GM18951 (cell line): Measurements from ENCODE around the gene RAB13.

Source experiments
- POLR2A ChIP-seq: IDR thresholded peaks from 4 replicates; pipeline ENCODE4 v1.6.1; 2011; ENCODE audit warnings: mild to moderate bottlenecking; ENCODE audit not compliant: insufficient read length, insufficient read depth; ENCODE audit errors: extremely low read depth
- in situ Hi-C: fragments of 300-500 bp; cut with MboI; formaldehyde crosslinking; loops from one replicate; pipeline ENCODE4 v1.12.0; 2022; ENCODE audit warnings: low sequenced_read_pairs, mixed read lengths, inconsistent platforms; ENCODE audit not compliant: unreplicated experiment

The RAB13 gene

DNA sequence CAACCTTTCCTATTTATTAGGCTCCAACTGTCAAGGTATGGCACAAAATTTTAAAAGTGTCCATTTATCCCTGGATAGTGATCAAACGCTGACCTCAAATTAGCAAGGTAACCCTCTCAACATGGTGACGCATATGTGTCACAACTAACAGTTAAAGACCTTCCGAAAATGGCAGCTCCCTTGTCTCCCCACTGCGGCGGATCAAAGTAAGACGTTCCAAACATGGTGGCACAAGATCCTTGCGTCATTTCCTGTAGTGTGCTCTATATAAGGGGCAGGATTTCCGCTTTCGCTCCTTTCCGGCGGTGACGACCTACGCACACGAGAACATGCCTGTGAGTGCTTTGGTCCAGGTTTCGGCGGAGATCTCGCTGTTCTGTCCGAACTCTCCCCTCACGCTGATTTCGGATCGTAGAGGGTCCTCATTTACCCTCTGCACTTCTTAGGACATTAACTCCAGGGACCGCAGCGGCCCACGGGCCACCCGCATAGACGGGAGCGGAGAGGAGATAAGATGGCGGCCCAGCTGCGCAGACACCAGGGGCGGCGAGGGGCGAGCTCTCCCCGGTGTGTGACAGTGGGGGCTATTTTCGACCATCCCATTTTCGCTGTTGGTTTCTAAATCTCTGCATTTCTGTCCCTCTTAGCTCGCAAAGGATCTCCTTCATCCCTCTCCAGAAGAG, 4.5 kb upstream of the RAB13 start, which contains the start of gene RPS27:
Gene RPS27, plus strand, starts transcription at position 295 of the 683 bp plus-strand sequence. Its CDS starts 35 bp downstream, at position 330.
- in situ Hi-C loops: loop anchor here (25.0 kb wide), 1 partner anchor 478 kb away; no protein-coding TSS in a partner anchor
- TF ChIP-seq POLR2A: peak; percentile 100

DNA sequence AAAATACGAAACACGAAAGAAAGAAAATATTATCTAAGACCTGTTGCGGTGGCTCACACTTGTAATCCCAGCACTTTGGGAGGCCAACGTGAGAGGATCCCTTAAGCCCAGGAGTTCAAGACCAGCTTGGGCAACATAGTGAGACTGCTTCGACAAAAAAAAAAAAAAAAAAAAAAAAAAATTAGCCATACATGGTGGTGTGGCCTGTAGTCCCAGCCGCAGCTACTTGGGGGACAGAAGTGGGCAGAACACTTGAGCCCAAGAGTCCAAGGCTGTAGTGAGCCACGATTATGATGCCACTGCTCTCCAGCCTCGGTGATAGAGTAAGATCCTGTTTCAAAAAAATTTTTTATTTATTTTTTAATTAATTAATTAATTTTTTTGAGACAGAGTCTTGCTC, 1.5 kb upstream of the RAB13 start:
- in situ Hi-C loops: loop anchor here (10.0 to 25.0 kb wide), 4 partner anchors 163 to 475 kb away; partner anchors contain the start of genes ILF2 and NPR1
- TF ChIP-seq POLR2A: no peak

DNA sequence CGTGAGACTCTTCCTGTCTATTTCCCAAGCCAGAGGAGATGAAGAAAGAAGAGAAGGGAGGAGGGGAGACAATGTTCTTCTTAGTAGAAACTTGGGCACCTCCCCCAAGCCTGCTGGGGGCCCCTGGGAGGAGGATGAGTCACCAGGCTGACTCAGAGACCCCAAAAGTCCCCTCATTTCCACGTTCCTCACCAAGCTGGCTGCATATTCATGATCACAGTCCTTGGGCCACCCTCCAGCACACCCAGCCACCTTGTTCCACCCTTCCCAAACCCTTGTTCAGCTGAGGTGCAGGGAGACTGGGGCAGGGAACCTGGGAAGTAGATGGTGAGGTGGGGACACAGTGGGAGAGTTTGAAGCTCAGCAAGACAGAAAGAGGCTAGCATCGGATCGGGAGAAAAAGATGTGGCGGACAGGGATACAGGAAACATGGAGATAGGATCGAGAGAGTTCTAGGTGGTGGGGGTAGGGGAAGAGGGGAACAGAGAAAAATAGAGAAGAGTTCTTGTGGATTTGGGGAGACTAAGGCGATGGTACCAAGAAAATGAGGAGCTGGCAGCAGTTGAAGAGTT, 712 bp downstream of the RAB13 start:
- TF ChIP-seq POLR2A: no peak
- in situ Hi-C loops: loop anchor here (10.0 to 25.0 kb wide), 4 partner anchors 161 to 473 kb away; partner anchors contain the start of genes ILF2 and NPR1

DNA sequence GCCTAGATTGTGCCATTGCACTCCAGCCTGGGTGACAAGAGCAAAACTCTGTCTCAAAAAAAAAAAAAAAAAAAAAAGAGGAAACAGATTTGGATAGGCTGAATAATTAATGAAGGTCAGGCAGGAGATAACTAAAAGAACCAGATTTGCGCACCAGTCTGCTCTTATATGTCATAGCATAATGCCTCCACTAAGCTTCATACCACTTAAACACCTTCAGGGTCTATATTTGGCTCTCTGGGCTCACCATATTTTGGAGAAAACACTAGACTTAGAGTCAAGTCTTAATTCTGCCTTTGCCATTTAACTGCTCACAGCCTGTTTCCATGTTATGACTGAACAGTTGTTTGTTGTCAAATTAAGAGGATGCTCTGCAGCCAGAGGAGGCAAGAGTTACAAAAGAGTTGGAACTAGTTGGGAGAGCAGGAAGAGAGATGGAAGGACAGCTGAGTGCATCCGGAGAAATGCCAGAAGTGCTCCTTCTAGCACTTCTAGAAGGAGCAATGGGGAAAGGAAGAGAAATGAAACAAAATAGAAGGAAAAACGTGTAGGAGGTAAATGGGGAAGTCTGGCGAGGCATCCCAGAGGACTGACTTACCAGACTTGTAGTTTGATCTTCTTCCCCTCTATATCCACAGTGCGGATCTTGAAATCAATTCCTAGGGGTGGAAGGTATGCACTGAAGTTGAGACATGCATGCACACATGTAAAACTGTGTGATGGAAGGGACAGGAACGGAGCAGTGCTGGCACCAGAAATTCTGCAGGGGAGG, 1.8 kb downstream of the RAB13 start:
- in situ Hi-C loops: loop anchor here (10.0 to 25.0 kb wide), 4 partner anchors 160 to 472 kb away; partner anchors contain the start of genes ILF2 and NPR1
- TF ChIP-seq POLR2A: no peak

DNA sequence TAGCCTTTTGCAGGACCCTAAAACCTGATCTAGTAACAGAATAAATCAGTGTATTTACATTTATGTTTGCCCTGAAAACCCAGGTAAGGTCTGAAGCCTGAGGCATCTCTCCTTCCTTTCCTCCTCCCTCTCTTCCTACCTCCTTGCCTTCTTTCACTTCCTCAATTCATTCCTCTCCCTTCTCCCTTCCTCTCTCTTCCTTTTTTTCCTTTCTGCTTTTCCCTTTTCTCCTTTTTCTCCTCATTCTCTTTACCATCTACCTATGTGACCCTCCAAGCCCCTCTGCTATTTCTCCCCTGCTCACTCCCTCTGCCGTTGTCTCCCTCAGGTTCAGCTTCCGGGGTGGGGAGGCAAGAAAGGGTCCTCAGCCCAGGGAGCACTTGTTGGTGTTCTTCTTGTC, 4.4 kb downstream of the RAB13 start:
- in situ Hi-C loops: loop anchor here (10.0 to 25.0 kb wide), 4 partner anchors 157 to 469 kb away; partner anchors contain the start of genes ILF2 and NPR1

DNA sequence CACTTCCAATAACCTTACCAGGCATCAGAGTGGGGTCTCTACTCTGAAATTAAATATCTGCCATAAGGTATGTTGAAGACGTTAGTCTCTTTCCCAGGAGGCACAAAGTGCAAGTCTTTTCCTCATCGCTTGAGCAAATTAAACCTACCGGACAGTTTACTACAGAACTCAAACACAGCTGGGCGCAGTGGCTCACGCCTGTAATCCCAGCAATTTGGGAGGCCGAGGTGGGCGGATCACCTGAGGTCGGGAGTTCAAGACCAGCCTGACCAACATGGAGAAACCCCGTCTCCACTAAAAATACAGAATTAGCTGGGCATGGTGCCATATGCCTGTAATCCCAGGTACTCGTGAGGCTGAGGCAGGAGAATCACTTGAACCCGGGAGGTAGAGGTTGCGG, 7.0 kb downstream of the RAB13 start:
- in situ Hi-C loops: loop anchor here (25.0 kb wide), 1 partner anchor 467 kb away; no protein-coding TSS in a partner anchor

DNA sequence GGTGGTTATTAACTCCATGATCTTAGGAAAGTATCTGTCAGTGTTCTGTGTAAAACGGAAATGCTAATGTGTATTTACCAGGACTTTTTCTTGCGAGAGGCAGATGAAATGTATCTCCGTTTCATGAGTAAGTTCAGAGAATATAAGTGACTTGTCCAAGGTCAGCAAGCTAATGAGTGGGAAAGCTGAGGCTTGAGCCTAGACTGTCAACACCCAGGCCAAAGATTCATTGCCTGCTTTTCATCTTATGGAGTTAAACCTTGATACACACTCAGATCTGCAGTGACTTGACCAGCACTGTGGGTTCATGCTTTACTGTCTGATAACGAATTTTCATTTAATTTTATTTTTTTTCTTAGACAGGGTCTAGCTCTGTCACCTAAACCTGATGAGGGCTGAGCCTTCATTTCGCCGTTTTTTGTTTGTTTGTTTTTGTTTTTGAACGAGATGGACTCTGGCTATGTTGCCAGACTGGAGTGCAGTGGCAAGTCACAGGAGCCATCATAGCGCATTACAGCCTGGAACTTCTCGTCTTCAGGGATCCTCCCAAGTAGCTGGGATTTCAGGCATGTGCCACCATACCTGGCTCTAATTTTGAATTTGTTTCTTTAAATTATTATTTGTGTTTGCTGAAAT, 7.7 kb downstream of the RAB13 start:
- TF ChIP-seq POLR2A: no peak
- in situ Hi-C loops: loop anchor here (25.0 kb wide), 1 partner anchor 466 kb away; no protein-coding TSS in a partner anchor

DNA sequence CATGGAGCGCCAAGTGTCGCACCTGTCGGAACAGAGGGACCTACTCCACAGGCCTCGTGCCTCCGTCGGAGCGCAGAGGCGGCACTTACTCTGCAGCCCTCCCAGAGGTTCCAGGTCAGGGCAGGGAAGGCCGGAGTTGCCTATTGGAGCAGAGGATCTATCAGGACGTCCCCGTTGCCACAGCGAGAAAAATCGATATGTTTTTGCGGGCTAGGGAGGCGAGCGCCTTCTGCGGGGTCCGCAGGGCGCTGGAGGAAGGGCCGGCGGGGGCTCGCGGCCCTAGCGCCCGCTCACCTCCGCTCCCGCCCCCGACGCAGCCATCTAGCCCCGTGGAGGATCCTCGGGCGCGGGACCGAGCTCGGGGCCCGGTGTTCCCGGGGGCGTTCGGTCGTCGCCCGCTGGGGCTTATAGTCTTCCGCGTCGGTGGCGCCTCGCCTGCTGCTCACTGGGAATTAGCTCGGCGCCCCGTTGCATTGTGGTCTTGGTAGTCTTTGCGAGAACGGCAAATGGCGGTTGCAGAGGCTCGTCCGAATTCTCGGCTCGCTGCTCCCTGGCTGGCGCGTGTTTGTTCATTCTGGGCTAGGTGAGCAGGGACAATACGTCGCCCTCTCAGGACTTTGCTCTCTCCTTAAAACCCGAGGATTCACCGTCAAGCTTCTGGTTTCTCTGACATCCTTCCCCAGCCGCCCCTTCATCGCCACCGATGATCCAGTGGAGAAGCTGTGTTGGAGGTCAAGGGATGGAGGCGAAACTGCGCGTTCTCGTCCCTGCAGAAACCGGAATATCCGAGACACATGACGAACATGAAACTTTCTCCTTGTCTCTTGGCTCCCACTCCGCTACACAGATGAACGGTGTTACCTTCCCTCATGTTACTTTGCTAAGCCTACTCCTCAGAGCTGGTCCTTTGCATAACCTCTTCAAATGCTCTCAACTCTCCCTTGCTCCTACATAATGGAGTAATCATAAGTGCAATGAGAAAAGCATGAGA, 8.6 kb downstream of the RAB13 start, which contains the start of gene JTB:
Gene JTB, minus strand, starts transcription at position 425 of the 991 bp plus-strand sequence. Its CDS starts 422 bp downstream, at position 3.
- in situ Hi-C loops: loop anchor here (25.0 kb wide), 1 partner anchor 465 kb away; no protein-coding TSS in a partner anchor

DNA sequence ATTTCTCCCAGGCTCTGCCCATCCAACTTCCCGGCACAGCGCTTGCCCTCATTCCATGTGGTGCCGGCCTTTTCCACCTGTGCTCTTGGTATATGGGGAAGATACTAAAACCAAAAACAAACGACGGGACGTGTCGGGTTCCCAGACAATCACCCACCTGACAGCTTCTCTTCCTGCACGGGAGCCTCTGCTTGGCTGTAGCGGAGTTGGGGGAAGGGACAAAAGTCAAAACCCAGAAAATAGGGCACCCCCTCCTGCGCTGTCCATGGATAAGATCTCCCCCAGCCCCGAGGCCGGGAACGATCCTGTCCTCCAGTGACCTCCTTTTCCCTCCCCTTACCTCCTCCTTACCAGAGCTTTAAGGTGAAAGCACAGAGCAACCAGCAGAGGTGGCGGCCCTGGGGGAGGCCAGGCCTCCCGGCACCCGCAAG, 9.3 kb downstream of the RAB13 start:
- in situ Hi-C loops: loop anchor here (25.0 kb wide), 1 partner anchor 465 kb away; no protein-coding TSS in a partner anchor
- no peak for TF ChIP-seq POLR2A

More for the DNA sequence above, 8.6 kb downstream of the RAB13 start, which contains the start of gene JTB:
- peak; percentile 97 for TF ChIP-seq POLR2A

DNA sequence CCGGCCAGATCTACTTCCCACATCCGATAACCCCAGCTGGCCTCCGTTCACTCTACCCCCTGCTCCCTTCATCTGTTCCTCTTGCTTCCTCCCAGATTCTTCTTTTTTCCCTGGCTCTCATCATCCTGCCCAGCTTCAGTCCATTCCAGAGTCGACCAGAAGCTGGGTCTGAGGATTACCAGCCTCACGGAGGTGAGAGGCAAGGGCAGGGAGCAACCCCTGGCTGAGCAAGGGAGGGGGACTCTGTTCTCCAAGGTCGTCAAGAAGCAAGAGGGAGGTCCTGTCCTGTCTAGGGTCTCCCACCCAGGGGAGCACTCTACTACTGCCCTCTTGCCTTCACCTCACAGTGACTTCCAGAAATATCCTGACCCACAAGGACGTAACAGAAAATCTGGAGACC, 12.6 kb downstream of the RAB13 start:
- in situ Hi-C loops: no loop called here
- TF ChIP-seq POLR2A: no peak

DNA sequence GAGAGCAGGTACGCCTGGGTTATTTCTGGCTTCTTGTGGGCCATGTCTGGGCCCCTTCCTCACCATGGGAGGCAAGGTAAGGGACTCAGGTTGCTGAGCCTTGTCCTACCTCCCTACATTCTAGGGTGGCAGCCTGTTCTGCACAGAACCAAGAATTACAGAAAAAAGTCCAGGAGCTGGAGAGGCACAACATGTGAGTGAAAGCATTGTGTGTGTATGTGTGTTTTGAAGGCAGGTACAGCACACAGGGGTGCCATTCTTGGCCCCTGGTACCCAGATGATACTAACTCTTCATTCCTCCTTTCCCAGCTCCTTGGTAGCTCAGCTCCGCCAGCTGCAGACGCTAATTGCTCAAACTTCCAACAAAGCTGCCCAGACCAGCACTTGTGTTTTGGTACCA, 13.1 kb downstream of the RAB13 start:
- peak; percentile 6 for TF ChIP-seq POLR2A
- in situ Hi-C loops: no loop called here
